SHP77 (cell line): ENCODE data around the gene SNX7.

Source experiments
- DNase-seq, 2 experiments: peaks; one replicate each; lab custom pipeline; 2025; lab: John Stamatoyannopoulos, UW

The SNX7 gene, protein sequence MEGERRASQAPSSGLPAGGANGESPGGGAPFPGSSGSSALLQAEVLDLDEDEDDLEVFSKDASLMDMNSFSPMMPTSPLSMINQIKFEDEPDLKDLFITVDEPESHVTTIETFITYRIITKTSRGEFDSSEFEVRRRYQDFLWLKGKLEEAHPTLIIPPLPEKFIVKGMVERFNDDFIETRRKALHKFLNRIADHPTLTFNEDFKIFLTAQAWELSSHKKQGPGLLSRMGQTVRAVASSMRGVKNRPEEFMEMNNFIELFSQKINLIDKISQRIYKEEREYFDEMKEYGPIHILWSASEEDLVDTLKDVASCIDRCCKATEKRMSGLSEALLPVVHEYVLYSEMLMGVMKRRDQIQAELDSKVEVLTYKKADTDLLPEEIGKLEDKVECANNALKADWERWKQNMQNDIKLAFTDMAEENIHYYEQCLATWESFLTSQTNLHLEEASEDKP

DNA sequence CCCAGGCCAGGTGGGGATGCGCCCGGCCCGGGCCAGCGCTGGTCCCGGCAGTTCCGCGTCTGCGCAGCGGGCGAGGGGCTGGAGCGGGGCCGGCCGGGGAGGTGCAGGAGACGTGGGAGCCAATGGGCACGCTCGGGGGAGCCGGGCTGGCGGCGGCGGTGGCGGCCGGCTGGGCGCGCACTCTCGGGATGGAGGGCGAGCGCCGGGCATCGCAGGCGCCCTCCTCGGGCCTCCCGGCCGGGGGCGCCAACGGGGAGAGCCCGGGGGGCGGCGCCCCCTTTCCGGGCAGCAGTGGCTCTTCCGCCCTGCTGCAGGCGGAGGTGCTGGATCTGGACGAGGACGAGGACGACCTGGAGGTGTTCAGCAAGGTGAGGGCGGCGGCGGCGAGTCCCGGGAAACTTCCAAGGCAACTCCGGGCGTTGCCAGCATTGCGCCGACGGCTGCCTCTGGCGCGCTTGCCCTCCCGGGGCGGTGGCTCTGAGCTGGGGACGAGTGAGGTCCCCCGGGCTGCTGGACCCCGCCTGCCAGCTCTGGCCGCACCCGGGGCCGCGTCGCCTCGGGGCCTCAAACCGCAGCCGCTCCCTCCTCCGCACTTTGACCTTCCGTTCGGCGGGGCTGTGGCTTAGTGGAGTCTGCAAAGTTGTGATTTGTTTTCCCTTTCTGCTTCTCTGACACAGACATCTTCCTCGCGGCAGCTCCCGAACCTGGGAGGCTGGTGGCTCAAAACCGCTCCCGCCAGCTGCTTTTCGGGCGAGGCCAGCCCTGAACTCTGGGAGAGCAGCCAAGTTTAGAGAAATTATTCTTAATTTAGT, at the start of gene SNX7:
SNX7 (plus strand) TSS at position 178 of the 812 bp plus-strand sequence; CDS start at position 189, 11 bp downstream.
- no peak for DNase-seq

DNA sequence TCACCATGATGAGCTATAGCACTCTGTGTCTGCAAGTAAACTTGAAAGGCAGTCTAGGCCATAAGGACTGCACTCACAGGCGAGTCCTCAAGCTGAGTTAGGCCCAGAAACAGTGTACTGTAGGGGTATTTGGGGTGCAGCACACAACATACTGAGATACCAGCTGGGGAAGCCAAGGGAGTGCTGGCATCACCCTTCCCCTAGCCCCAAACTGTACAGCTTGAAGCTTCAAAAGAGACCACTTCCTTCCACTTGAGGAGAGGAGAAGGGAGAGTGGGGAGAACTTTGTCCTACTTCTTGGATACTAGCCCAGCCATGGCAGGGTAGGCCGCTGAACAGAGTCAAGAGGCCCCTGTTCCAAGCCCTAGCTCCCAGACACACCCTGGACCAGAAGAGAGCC, 24.2 kb upstream of the SNX7 start:
- no peak for DNase-seq

DNA sequence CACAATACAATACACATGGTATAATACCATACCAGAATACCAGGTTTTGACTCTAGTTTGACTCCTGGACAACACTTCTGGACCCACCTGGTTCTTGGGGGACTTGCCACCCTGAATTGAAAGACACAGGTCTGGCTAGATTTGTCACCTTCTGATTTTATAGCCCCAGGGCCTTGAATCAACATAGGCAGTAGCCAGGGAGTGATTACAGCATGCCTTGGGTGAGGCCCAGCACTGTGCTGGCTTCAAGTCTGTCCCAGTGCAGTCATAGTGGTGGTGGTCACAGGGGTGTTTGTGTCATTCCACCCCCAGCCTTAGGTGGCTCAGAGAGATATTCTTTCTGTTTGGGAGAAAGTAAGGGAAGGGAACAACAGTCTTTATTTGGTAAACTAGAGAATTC, 23.3 kb upstream of the SNX7 start:
- no peak for DNase-seq

DNA sequence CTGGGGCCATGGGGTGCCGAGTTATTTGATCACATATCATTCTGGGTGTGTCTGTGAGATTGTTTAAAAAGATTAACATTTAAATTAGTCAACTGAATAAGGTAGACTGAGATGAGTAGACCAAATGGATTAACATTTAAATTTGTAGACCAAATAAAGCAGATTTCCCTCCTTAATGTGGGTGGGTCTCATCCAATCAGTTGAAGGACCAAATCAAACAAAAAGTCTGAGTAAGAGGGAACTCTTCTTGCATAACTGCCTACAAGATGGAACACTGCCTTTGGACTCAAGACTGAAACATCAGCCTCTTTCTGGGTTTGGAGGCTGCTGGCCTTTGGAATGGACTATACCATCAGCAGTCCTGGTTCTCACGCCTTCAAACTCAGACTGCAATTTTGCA, 17.0 kb upstream of the SNX7 start:
- DNase-seq = no peak

DNA sequence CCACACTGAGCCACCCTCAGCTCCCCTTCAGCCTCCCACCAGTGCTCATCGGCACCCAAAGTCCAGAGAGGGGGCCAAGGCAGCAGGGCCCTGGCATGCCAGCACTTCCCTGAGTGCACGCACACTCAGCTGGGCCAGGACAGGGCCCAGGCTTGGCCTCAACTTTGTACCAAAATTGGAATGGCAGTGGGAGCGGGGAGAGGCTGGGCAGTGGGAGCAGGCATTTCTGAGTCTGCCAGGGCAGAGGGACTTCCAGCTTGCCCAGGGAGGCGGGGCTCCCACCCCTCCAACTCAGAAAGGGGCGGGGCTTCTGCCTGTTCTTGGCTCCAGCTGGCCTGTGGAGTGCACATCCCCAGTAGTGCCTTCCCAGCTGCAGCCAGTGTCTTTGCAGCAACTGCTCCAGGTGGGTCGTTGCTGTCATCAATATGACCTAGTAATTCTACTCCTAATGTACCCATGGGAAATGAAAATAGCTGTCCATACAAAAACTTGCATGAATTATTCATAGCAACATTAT, 10.3 kb upstream of the SNX7 start:
- peak in 1 of 2 experiments; percentile 63 for DNase-seq

DNA sequence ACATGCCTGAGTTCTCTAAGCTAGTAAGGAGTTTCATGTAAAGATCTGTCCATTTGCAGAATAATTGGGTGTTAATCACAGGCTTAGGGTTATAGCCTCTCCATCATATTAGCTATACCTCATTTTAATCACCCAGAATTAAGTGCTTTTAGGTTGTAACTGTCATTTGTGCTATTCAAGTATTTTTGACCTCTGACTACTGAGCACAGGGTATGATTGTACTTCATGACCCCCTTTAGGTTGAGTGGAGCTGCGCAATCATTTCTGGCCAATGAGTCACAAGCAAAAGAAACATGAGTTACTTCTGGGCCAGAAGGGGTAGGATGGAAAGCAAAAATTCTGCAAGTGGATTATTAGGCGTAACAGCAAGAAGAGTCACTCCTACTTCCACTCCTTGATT, 8.4 kb upstream of the SNX7 start:
- no peak for DNase-seq

DNA sequence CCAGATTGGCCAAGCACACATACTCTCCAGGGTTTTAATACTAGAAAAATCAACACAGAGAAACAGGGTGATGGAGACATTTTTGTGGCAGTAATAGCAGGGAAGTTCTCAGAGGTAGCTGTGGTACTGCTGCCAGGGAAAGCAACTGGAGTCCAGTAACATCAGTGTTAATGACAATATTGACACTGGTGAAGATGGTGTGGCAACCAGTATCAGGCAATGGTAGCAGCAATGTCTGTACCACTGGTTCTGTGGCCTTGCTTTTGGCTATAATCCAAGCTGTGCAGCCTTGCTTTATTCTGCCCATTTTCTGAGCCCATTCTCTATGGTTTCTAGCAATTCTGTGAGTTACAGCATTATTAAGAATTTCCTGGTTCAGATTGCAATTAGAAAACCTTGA, 1.6 kb upstream of the SNX7 start:
- DNase-seq = no peak

DNA sequence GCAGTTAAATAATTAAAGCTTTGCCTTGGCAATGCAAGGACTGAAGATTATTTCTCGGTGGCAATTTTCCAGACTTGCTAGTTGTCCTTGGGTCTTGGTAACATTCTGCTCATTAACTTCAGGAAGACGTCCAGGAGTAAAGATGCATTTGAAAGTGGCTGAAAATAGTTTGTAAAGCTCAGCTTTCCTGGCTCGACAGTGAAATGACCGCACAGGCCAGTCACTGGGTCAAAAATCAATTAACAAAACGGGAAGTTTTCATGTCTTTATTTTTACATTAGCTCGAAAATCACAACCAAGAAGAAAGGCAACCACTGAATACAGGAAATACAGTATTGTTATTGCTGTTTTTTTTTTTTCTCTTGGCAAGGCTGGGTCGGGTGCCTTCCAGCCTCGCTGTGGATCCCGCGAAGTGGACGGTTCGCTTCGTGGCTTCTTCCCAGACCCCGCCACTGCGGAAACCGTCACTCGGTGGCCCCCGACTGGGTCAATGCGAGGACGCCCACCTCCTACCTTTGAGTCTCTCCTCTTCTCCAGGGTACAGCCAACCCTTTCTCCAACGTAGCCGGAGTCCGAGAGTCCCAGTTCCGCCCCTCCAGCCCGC, 479 bp upstream of the SNX7 start:
- DNase-seq = no peak

DNA sequence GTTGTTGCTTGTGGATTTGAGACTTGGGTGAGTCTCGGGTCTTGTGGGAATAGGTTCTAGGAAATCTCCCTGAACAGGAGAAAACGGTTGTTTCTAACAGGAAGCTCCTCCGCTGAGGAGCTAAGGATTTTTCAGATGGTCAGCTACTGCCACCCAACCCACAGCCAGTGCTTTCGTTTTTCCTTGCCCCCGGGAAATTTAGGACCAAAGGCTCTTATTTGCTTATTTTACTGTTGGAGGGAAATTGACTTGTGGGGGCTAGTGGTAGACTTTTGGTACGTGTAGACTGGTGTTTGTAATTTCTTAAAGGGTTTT, 792 bp downstream of the SNX7 start:
- DNase-seq = peak in 1 of 2 experiments; percentile 9

DNA sequence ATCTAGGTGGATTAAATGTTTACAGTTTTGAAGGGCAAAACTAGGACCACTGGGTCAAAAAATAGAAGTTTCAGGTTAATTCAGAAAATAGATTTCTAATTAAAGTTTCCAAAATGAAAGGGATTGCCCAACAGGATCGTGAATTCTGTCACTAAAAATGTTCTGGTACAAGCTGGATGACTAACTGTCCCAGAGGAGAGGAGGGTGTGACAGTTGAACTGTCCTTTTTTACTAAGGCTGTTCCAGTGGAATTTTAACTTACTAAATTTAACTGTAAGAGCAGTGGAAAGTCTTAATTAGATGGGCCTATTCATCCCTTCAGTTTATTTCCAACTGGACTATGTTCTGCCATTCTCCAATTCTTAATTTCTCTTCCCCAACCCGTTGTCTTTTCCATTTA, 7.2 kb downstream of the SNX7 start:
- no peak for DNase-seq

DNA sequence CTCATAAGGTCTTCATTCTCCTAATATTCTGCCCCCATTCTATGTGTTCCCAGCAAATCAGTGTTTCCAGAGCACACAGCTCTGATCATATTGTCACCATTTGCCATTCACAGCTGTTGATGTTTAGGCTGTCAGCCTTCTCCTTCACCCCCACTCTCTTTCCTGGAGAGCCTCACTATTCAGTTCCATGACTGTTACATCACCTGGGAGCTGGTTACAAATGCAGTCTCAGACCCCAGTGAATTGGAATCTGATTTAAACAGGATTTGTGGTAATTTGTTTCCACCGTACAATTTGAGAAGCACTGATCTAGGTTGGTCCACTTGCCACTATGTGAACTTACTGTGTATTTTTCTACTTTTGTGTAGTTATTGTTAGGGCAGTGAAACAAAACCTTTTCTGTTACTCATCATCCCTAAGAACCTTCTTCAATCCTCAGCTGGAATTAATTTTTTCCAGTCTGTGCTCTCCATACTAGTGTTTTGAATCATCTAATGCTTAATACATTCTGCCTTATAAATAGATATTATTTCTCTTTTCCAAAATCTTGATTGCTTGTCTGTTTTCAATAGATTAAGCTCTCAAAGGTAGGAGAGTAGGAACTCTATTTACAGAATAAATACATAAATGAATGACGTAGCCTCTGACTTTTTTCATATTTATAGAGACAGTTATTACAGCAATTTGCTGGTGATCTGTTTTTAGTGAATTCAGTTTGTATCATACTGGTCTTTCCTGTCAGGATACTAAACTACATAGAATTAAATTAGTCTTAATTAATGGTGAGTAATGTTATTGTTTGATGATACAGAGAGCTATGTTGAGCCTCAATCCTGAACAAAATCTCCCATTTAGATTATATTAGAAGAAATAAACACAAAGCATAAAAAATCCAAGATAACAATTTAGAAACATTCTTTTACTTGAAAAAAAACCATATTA, 8.1 kb downstream of the SNX7 start:
- DNase-seq = no peak

DNA sequence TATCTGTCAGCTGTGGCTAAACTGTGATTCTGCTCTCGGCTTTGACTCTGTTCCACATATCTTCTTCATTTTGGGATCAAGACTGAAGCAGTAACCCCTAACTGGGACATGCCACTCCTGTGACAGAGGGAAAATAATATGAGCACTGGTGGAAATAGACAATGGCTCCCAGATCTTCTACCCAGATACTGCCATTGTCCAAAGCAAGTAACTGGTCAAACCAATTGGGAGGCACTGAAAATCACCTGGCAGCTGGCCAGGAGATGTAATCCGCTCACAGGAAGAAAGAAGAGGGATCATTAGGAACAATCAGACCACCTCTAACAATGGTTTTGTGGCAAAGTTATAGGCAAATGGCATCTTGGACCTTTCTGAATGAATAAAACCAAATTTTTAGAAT, 10.7 kb downstream of the SNX7 start:
- DNase-seq = no peak

DNA sequence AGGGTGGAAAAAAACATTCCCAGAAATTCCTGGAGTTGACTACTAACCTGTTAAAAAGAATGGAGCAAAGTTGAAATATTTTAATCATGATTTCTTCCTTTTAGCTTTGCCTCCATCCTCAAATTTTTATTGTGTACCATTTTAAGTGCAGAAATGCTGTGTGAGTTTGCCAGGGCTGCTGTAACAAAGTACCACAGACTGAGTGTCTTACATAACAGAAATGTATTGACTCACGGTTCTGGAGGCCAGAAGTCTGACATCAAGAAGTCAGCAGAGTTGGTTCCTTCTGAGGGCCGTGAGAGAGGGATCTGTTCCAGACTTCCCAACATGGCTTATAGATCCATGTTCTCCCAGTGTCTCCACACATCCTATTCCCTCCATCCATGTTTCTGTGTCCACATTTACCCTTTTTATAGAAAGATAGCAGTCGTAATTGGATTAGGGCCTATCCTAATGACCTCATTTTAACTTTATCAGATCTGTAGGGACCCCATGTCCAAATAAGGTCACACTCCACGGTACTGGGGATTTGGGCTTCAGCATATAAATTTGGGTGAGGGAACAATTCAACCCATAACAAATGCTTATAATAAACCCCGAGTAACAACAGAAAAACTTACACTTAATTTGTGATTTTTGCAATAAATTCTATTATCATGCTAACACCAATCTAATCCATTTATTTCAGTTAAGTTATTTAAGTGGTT, 12.7 kb downstream of the SNX7 start:
- DNase-seq = no peak

DNA sequence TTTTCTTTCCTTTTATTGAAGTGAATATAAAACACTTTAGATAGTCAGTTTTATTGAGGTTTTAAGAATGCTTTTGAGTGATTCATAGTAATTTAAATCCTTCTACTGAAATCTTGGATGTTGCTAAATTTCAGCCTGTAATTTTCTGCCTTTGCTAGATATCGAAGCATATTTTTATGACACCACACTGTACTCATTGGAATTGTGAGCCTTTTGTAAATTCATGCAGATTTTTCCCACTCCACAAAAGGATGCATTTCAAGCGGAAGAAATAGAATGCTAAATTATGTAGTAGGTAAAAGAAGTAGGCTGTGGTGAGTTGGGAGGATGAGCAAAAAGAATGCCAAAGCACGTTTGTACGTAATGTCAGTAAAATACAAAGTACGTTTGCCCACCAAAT, 13.8 kb downstream of the SNX7 start:
- DNase-seq = no peak

DNA sequence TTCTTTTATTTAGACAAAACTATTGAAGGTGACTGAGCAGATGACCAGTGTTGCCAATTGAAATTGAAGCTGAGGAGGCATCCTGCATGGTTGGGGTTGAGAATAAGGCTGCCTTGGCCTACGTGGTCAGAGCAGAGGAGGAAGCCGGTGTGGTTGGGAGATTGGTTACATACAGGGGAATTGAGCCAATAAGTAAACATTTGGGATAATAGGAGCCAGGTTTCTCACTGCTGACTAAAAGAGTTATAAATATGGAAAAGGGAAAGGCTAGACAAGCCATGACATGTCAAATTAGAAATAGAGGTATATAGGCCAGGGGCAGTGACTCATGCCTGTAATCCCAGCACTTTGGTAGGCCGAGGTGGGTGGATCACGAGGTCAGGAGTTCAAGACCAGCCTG, 15.8 kb downstream of the SNX7 start:
- peak; percentile 34 to 62 for DNase-seq

DNA sequence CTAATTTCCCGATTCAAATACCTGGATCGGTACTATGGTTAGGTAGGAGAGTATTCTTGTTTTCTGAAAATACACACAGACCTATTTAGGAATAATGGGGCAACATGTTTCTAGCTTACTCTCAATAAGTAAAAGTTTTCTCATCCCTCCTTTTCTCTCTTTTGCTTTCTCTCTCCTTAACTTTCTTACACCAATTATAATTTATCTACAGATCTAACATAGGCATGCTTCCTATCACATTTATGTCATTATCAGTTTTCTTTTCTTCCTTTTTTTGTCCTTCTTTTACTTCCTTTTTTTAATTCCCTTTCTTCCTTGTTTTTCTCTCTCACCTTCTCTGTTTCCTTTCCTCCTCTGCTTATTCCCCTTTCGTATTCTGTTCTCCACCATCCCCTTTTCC, 20.3 kb downstream of the SNX7 start:
- no peak for DNase-seq

DNA sequence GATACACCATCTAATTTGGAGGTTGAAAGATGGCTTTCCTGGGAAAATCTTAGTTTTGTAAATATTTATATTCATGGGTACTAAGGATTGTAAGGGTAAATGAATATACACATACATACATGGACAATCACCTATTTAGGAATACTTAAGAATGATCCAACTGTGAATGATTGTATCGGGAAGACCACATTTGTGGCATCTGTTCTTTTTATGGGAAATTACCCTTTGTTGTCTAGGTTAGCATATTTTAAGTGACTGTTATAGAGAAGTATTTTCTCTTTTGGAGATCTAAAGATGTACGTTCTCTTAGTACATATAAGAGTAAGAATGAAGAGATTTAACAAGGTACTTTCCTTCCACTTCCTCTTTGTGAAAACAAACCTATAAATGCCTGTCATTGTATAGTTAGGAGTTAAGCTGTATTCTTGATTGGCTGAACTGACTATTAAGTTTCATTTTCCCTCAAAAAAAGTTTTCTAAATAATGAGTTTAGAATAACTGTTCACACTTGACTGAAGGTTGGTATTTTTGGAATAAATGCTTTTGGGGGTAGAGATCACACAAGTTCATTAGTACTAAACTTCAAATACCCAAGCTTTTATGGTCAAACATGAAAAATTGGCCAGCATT, 26.7 kb downstream of the SNX7 start:
- no peak for DNase-seq

DNA sequence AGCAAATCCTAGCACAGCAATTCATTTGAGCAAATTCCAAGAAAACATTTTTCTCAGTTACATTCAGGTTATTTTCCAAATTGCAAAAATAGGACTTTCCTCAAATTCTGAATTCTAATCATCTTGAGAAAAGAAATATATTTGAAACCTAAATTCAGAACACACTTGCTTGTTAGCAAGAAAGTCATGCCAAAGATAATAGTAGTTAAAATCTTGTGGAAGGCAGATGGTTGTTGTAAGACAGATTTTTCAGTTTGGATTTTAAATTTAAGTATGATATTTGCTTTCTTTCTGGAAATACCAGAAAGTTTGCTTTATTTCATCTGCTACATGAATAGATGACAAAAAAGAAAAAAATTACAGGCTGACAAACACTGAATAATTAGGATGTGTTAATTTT, 29.1 kb downstream of the SNX7 start:
- DNase-seq = no peak

DNA sequence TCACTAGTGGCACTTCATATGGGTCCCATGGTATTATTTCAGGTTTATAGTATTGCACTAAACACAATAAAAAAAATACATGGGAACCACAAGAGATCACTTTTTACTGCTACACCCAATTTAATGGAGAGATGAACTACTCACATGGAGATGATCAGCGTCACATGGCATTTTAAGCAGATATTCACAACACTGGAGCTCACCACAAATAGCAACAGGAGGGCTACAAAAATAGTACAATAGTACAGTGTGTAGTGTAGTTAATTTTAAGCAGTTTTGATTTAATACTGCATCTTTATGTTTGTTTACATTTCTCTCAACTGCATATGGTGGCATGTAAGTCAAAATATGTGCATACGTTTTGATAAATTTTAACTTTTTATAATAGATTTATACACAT, 31.0 kb downstream of the SNX7 start:
- DNase-seq = no peak

DNA sequence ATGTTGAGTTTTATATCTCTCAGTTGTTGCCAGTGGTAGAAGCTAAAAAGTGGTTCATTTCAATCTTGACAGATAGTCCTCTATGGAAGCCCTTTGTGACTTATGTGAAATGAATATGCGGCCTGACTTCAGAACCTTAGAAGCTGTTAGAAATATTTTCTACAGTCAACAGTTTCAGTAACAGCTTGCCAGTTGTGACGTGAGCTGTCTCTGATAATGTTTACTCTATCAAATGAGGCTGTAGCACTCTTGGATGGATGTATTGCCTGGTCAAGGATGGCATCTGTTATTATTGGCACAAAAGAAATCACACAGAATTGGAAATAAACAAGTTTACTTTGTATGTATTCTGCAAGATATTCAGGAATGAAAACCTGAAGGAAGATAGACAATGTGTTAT, 31.9 kb downstream of the SNX7 start:
- DNase-seq = peak; percentile 19 to 32

DNA sequence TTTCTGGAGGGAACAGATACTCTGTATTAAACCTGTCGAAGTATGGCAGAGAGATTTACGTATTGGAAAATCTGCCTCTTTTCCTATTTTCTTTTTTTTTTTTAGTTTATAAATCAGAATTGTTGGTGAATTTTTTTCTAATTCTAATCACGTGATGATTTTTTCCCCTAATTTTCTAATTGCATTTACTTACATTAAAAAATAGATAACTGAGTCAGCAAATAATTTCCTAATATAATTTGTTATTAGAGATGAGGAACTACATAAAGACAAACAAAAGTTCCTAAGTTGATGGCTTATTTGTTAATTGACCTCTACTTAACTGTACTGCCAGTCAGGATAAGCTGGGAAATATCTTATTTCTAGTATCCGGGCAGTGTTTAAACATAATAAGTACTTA, 34.6 kb downstream of the SNX7 start:
- DNase-seq = no peak
